C4-2B (cell line): Measurements from ENCODE around the gene PTGER4.

ENCODE experiments used
- ZFX ChIP-seq: fragments of 450-650 bp; IDR thresholded peaks from 2 replicates; pipeline ENCODE4 v1.6.1; 2017
- TF ChIP-seq, protein P1 (sequence below): fragments of 450-650 bp; conservative IDR thresholded peaks from 2 replicates; pipeline ENCODE4 v1.5.1; 2017; ENCODE audit warnings: mild to moderate bottlenecking

DNA sequence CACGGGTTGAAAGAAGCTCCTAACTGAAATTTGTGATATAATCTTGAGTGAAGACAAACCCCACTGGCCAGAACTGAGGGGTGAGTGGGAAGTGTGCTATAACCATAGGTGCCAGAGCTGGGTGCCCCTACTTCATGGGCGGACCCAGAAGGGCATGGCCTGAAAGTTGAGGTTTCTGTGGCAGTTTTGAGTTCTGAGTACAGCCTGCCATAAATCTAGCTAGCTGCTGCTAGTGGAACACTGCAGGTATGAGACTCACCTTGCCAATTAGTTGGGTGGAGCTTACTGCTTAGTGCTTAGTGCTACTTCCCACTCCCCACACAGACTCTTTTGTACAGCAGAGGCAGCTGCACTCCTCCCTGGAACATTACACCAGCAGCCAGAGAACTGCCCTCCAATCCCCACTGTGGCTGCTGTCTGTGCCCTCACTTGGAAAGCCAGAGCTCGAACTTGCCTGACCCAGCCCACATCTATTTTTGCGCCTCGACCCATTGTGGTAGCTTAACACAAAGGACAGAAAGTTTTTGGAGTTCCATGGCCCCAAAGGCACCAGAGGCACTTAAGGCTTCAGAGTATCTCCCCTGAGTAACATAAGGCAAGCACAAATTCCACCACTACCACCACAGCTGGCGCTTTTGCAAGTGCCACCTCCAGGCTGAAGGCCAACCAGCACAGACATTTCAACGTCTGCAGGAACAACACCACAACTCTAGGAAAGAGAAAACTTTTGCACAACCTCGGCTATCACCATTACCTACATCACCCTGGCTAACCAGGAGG is 27.1 kb upstream of the PTGER4 start:
- TF ChIP-seq, protein P1, sequence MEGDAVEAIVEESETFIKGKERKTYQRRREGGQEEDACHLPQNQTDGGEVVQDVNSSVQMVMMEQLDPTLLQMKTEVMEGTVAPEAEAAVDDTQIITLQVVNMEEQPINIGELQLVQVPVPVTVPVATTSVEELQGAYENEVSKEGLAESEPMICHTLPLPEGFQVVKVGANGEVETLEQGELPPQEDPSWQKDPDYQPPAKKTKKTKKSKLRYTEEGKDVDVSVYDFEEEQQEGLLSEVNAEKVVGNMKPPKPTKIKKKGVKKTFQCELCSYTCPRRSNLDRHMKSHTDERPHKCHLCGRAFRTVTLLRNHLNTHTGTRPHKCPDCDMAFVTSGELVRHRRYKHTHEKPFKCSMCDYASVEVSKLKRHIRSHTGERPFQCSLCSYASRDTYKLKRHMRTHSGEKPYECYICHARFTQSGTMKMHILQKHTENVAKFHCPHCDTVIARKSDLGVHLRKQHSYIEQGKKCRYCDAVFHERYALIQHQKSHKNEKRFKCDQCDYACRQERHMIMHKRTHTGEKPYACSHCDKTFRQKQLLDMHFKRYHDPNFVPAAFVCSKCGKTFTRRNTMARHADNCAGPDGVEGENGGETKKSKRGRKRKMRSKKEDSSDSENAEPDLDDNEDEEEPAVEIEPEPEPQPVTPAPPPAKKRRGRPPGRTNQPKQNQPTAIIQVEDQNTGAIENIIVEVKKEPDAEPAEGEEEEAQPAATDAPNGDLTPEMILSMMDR: no peak
- TF ChIP-seq ZFX: no peak
